Osteoblast (primary cell): Measurements from ENCODE around the gene VRK1. TPM values are rescaled to one million over a fixed set of nuclear protein-coding genes. Genes with fewer than 3 reads are reported as not detected.

Source experiments
- DNase-seq: peaks from one replicate; pipeline ENCODE4 v3.0.0; 2011; ENCODE audit warnings: low spot score, mixed read lengths; ENCODE audit not compliant: insufficient read length; ENCODE audit errors: missing footprints
- H2AFZ ChIP-seq: 2 replicates; pipeline ENCODE4 v1.6.0; 2011; ENCODE audit warnings: mild to moderate bottlenecking, low read length
- H3K27ac ChIP-seq: 2 replicates; pipeline ENCODE4 v1.5.1; 2011; ENCODE audit warnings: mild to moderate bottlenecking, low read depth, low read length, moderate library complexity
- H3K27me3 ChIP-seq: 2 replicates; pipeline ENCODE4 v1.6.0; 2012; ENCODE audit warnings: mild to moderate bottlenecking, control low read depth, inconsistent platforms, low read length, moderate library complexity; ENCODE audit not compliant: insufficient read depth
- H3K36me3 ChIP-seq: 2 replicates; pipeline ENCODE4 v1.5.1; 2011; ENCODE audit warnings: mild to moderate bottlenecking, low read length, control low read depth, moderate library complexity; ENCODE audit not compliant: insufficient read depth
- H3K4me1 ChIP-seq: 2 replicates; pipeline ENCODE4 v1.5.1; 2011; ENCODE audit warnings: mild to moderate bottlenecking, low read length, control low read depth, moderate library complexity; ENCODE audit not compliant: insufficient read depth
- H3K4me2 ChIP-seq: 2 replicates; pipeline ENCODE4 v1.6.0; 2011; ENCODE audit warnings: mild to moderate bottlenecking, low read length; ENCODE audit not compliant: insufficient read depth
- H3K4me3 ChIP-seq: fragments of 200-600 bp; sonication (generic); 3 replicates; pipeline ENCODE4 v1.5.1; 2012; ENCODE audit warnings: mild to moderate bottlenecking, low read length, inconsistent platforms; ENCODE audit not compliant: insufficient read depth
- H3K79me2 ChIP-seq: 2 replicates; pipeline ENCODE4 v1.6.0; 2012; ENCODE audit warnings: mild to moderate bottlenecking, low read length, control low read depth, inconsistent platforms; ENCODE audit not compliant: insufficient read depth
- H3K9me3 ChIP-seq: 2 replicates; pipeline ENCODE4 v1.5.1; 2011; ENCODE audit warnings: low read depth, low read length, control low read depth
- H4K20me1 ChIP-seq: 2 replicates; pipeline ENCODE4 v1.6.0; 2012; ENCODE audit warnings: mild to moderate bottlenecking, low read length, control low read depth; ENCODE audit not compliant: insufficient read depth
- total RNA-seq: library from RNA; depleted of rRNA; stranded (reverse); fragments of >200 nt; gene quantifications from 2 replicates; pipeline ENCODE4 v1.2.3, GENCODE V29; 2012
- TF ChIP-seq, protein P1 (sequence below): IDR thresholded peaks from 2 replicates; pipeline ENCODE4 v1.5.1; 2011; ENCODE audit warnings: mild to moderate bottlenecking, low read depth, low read length, moderate library complexity; ENCODE audit errors: extremely low read depth

Gene VRK1
- total RNA-seq, 1 donor, result 24.2 TPM

DNA sequence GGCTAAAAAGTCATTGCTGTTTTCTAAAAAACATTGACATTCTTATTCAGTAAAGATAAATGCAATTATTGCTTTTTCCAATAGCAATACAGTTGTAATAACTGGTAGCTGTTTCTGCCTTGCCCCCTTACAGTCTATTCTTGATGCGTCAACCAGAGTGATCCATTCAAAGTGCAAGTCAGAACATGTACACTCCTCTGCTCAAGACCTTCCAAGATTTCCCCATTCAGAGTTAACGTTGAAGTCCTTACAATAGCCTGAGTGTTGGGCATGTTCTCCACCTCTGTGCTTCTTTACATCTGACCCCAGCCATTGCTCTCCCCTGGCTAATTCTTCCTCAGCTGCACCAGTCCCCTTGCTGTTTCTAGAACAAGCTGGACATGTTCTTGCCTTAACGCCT lies 24.3 kb downstream of the VRK1 start:
- DNase-seq, result no peak

DNA sequence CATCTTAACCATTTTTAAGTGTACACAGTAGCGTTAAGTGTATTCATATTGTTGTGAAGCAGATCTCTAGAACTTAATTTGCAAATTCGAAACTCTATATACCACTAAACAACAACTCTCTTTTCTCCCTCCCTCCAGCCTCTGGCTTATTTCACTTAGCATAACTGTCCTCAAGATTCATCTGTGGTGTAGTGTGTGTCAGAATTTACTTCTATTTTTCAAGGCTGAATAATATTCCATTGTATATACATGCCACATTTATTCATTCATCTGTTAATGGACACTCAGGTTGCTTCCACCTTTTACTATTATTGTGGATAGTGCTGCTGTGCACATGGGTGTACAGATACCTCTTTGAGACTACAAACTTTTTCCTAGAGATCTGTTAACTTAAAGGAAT lies 26.5 kb downstream of the VRK1 start:
- H3K27me3 ChIP-seq, result no peaks in the 10 kb centered on the region
- peak overlapping the region; percentile 62 for H3K4me2 ChIP-seq
- no peaks in the 10 kb centered on the region for H3K9me3 ChIP-seq
- H3K36me3 ChIP-seq, result no peaks in the 10 kb centered on the region
- peak overlapping the region; percentile 38 for H3K27ac ChIP-seq
- no peak for DNase-seq
- TF ChIP-seq, protein P1, sequence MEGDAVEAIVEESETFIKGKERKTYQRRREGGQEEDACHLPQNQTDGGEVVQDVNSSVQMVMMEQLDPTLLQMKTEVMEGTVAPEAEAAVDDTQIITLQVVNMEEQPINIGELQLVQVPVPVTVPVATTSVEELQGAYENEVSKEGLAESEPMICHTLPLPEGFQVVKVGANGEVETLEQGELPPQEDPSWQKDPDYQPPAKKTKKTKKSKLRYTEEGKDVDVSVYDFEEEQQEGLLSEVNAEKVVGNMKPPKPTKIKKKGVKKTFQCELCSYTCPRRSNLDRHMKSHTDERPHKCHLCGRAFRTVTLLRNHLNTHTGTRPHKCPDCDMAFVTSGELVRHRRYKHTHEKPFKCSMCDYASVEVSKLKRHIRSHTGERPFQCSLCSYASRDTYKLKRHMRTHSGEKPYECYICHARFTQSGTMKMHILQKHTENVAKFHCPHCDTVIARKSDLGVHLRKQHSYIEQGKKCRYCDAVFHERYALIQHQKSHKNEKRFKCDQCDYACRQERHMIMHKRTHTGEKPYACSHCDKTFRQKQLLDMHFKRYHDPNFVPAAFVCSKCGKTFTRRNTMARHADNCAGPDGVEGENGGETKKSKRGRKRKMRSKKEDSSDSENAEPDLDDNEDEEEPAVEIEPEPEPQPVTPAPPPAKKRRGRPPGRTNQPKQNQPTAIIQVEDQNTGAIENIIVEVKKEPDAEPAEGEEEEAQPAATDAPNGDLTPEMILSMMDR, result no peak
- H3K4me3 ChIP-seq, result no peak overlapping the region
- H3K4me1 ChIP-seq, result no peaks in the 10 kb centered on the region
- peaks cover 76% of the 10 kb centered on the region for H3K79me2 ChIP-seq
- no peak overlapping the region for H2AFZ ChIP-seq
- no peaks in the 10 kb centered on the region for H4K20me1 ChIP-seq

More for the DNA sequence above, 24.3 kb downstream of the VRK1 start:
- Histone ChIP-seq H3K27ac (no peak overlapping the region), H3K36me3 (no peaks in the 10 kb centered on the region), H3K4me3 (no peak overlapping the region), H4K20me1 (no peaks in the 10 kb centered on the region), H3K79me2 (peaks cover 68% of the 10 kb centered on the region), H3K4me1 (no peaks in the 10 kb centered on the region), H3K4me2 (no peak overlapping the region), H3K27me3 (no peaks in the 10 kb centered on the region), H2AFZ (no peak overlapping the region), H3K9me3 (no peaks in the 10 kb centered on the region)
- TF ChIP-seq, protein P1, result no peak

DNA sequence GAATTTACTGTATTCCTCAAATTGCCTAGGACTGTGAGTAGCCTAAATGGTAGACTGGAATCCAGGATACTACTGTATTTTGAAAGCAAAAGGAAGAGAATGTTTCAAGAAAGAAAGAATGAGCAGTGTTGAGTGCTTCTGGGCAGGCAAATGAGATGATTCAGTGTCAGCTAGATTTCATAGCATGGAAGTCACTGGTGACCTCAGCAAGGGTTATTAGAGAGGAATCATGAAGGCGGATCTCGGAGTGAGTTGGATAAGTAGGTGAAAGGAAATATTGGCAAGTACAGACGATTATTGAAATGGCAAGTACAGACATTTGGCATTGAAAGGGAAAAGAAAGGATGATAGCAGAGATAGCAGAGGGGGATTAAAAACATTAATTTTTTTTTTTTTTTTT lies 27.1 kb downstream of the VRK1 start:
- TF ChIP-seq, protein P1, result no peak
- Histone ChIP-seq H3K4me3 (peak overlapping the region; percentile 5), H3K79me2 (peaks cover 75% of the 10 kb centered on the region), H3K27ac (peak overlapping the region; percentile 38), H3K4me1 (no peaks in the 10 kb centered on the region), H2AFZ (no peak overlapping the region), H3K36me3 (no peaks in the 10 kb centered on the region), H3K4me2 (peak overlapping the region; percentile 62), H3K27me3 (no peaks in the 10 kb centered on the region), H3K9me3 (no peaks in the 10 kb centered on the region), H4K20me1 (no peaks in the 10 kb centered on the region)
- no peak for DNase-seq

DNA sequence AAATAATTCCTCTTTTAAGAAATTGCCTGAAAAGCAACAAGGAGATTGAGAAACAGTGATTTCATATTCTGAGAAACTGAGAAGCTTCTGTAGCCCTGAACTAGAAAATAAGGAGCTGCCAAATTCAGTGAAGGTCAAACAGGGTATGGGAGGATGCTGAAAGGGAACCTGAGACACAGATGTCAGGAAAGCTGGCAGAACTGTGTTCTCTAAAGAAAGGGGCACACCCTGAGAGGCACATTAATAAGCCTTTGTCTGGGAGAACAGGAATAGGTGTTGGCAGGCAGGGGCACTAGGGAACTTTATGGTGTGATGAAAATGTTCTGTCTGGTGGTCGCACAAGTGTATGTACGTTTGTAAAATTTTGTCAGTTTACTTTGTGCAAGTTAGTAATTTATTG lies 29.6 kb downstream of the VRK1 start:
- Histone ChIP-seq H3K79me2 (peaks cover 72% of the 10 kb centered on the region), H2AFZ (peak overlapping the region; percentile 28), H3K4me3 (no peak overlapping the region), H3K36me3 (no peaks in the 10 kb centered on the region), H3K27me3 (no peaks in the 10 kb centered on the region), H3K9me3 (no peaks in the 10 kb centered on the region), H3K4me1 (no peaks in the 10 kb centered on the region), H4K20me1 (no peaks in the 10 kb centered on the region), H3K4me2 (no peak overlapping the region), H3K27ac (no peak overlapping the region)
- TF ChIP-seq, protein P1, result no peak
- no peak for DNase-seq
